ENCODE results near the gene NTN5. TPM values are rescaled to one million over a fixed set of nuclear protein-coding genes. Genes with fewer than 3 reads are reported as not detected.

Gene NTN5
- total RNA-seq, 2 experiments from 2014 or later = 0.16 to 0.53 TPM

DNA sequence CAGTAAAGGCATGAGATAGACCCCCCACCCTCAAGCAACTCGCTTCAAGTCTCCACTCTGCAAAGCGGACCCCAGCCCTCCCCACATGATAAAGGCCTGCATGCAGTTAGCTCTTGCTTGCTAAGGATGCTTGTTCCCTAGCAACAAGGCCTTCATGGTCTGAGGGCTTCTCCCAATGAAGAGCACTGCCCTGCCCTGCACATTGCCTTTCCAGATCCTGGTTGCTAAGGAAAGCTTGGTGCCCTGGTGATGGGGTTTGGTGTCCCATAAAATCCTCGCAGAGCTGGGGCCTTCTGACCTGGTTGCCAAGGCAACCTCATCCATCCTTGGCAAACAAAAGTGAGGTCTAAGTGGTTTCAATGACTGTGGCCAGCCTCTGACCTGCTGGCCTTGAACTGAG is 41.6 kb downstream of the NTN5 start:
- no peaks in the 10 kb centered on the region; the same call in 1 of the 2 replicates for H3K79me2 ChIP-seq (ENCODE audit: insufficient read depth, low read depth, low read length)
- ChIA-PET POLR2A (interaction anchor here (1.4 kb wide), 1 partner anchor 11 kb away, joined by 5 read pairs; no protein-coding TSS in a partner anchor), CTCF (ENCODE audit: unreplicated experiment) (interaction anchor here (0.6 kb wide), 1 partner anchor 205 kb away, joined by 3 read pairs; the partner anchor contains the start of gene HSD17B14)
- TF ChIP-seq EZH2phosphoT487 (IDR thresholded peaks at IDR 0.05; ENCODE audit: borderline replicate concordance, low read depth, low read length) = no peak
- TF ChIP-seq, protein P1, sequence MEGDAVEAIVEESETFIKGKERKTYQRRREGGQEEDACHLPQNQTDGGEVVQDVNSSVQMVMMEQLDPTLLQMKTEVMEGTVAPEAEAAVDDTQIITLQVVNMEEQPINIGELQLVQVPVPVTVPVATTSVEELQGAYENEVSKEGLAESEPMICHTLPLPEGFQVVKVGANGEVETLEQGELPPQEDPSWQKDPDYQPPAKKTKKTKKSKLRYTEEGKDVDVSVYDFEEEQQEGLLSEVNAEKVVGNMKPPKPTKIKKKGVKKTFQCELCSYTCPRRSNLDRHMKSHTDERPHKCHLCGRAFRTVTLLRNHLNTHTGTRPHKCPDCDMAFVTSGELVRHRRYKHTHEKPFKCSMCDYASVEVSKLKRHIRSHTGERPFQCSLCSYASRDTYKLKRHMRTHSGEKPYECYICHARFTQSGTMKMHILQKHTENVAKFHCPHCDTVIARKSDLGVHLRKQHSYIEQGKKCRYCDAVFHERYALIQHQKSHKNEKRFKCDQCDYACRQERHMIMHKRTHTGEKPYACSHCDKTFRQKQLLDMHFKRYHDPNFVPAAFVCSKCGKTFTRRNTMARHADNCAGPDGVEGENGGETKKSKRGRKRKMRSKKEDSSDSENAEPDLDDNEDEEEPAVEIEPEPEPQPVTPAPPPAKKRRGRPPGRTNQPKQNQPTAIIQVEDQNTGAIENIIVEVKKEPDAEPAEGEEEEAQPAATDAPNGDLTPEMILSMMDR (conservative IDR thresholded peaks at IDR 0.05; ENCODE audit: low read length) = no peak
- H2AFZ ChIP-seq (ENCODE audit: low read length) = no peak overlapping the region
- peaks cover 32% of the 10 kb centered on the region for H3K4me1 ChIP-seq (ENCODE audit: insufficient read depth, low read length, poor library complexity, severe bottlenecking)
- H3K27ac ChIP-seq (ENCODE audit: low read depth, low read length, poor library complexity, severe bottlenecking) = no peak overlapping the region
- H3K9me2 ChIP-seq (ENCODE audit: insufficient read depth, low read length) = no peaks in the 10 kb centered on the region
- no peak overlapping the region for H3K4me2 ChIP-seq (ENCODE audit: low read length)
- H3K4me3 ChIP-seq (ENCODE audit: low read depth, low read length, poor library complexity, severe bottlenecking) = no peak overlapping the region
- no TSS peak for BruUV-seq (replicated peaks)
- intact Hi-C loops (cut with micrococcal nuclease; ENCODE audit: unreplicated experiment) = loop anchor here (10.0 kb wide), 1 partner anchor 864 kb away; the partner anchor contains the start of gene RPS11
- peaks cover 27% of the 10 kb centered on the region; the same call in 1 of the 2 replicates for H3K36me3 ChIP-seq (ENCODE audit: insufficient read depth, low read length)
- DNase-seq (ENCODE audit: low spot score) = no peak
- H3K9me3 ChIP-seq (ENCODE audit: low read length) = no peaks in the 10 kb centered on the region
- H4K20me1 ChIP-seq (ENCODE audit: insufficient read depth, low read length) = no peaks in the 10 kb centered on the region

DNA sequence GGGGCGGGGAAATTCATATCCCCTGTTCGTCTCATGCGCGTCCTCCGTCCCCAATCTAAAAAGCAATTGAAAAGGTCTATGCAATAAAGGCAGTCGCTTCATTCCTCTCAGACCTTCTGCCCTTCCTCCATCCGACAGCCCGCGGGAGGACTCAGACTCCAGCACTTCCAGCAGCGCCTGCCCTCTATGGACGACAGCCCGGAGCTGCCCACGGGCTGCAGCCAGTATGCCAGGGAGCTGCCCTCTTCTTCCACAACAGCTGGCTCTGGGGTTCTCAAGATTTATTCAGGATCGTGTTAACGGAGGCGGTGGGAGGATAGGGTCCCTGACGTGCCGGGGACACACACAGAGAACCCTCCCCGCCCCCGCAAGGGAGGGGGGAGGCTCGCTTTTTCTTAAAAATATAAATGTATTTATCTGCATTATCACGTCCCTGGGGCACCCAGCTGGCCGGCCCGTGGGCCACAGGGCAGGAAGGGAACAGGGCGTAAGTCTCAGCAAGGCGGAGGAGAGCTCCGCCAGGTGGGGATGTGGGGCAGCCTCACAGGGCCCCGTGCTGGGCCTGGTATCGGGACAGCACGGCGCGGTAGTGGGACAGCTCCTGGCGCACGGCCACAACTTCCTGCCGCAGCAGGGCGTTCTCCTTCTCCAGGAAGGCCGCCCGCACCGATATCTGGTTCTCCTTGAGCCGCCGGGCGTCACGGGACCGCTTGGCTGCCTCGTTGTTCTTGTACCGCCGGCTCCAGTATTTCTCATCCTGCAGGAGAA is 42.3 kb downstream of the NTN5 start:
- no peak for DNase-seq (ENCODE audit: low spot score)
- POLR2A ChIA-PET = interaction anchor here (1.4 kb wide), 1 partner anchor 10 kb away, joined by 5 read pairs; no protein-coding TSS in a partner anchor
- Histone ChIP-seq H2AFZ (ENCODE audit: low read length) (no peak overlapping the region), H3K4me3 (ENCODE audit: low read depth, low read length, poor library complexity, severe bottlenecking) (no peak overlapping the region), H3K79me2 (ENCODE audit: insufficient read depth, low read depth, low read length) (no peaks in the 10 kb centered on the region; the same call in 1 of the 2 replicates), H3K9me3 (ENCODE audit: low read length) (no peaks in the 10 kb centered on the region), H4K20me1 (ENCODE audit: insufficient read depth, low read length) (no peaks in the 10 kb centered on the region), H3K4me1 (ENCODE audit: insufficient read depth, low read length, poor library complexity, severe bottlenecking) (peaks cover 28% of the 10 kb centered on the region), H3K9me2 (ENCODE audit: insufficient read depth, low read length) (no peaks in the 10 kb centered on the region), H3K27ac (ENCODE audit: low read depth, low read length, poor library complexity, severe bottlenecking) (no peak overlapping the region), H3K36me3 (ENCODE audit: insufficient read depth, low read length) (peaks cover 30% of the 10 kb centered on the region; the same call in 1 of the 2 replicates), H3K4me2 (ENCODE audit: low read length) (no peak overlapping the region)
- TF ChIP-seq, protein P1 (conservative IDR thresholded peaks at IDR 0.05; ENCODE audit: low read length) = no peak
- no peak for TF ChIP-seq EZH2phosphoT487 (IDR thresholded peaks at IDR 0.05; ENCODE audit: borderline replicate concordance, low read depth, low read length)
- intact Hi-C loops (cut with micrococcal nuclease; ENCODE audit: unreplicated experiment) = loop anchor here (10.0 kb wide), 1 partner anchor 864 kb away; the partner anchor contains the start of gene RPS11
- BruUV-seq (replicated peaks) = no TSS peak
- CTCF ChIA-PET (ENCODE audit: unreplicated experiment) = interaction anchor here (0.6 kb wide), 1 partner anchor 206 kb away, joined by 3 read pairs; the partner anchor contains the start of gene HSD17B14
